Activated CD4-positive, alpha-beta T cell treated with anti-CD3 and anti-CD28 coated beads, Interleukin-2, Interleukin-6, amounts not matched to agents 100 ng/mL and 50 ng/mL, durations not matched to agents 16 hours and 8 hours (primary cell): Measurements from ENCODE around the gene LOXL4.

ENCODE experiments used
- DNase-seq: peaks from one replicate; pipeline ENCODE4 v3.0.0-alpha.2; 2020

Gene LOXL4

DNA sequence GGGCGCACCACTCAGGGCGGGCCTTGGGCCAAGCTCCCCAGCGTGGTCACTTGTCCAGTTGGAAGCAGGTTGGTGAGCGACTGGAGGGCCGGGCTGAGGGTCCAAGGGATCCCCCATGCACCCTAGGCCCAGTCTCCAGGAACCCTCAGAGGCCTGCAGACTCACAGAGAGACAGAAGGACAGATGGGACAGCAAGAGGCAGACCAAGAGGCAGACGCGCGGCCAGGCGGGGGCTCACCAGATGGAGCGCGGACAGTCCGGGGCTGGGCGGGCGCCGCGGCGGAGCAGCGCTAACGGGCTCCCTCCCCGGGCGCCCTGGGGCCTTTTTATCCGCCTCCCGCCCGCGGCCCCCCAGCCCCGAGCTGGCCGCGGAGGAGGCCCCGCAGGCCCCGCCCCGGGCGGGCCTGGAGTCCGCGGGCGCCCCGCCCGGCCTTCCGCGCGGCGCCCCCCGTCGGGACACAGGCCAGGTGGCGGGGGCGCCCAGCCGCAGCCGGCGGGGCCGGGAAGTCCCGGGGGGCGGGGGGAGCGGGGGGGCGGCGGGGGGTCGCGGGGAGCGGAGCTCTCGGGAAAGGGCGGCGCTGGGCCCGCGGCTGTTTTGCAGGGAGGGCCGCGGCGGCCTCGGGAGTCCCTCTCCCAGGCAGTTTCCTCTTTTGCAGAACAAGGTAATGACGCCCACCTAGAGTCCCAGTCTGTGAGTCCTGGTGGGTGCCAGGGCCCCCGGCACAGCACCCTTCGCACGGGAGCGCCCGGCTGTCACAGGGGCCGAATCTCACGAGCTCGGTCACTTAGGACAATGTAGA is at the start of gene LOXL4:
Gene LOXL4 (minus strand): TSS at position 301 of the 800 bp plus-strand sequence. CDS start 5,175 bp downstream, outside the sequence.
- DNase-seq, result no peak

DNA sequence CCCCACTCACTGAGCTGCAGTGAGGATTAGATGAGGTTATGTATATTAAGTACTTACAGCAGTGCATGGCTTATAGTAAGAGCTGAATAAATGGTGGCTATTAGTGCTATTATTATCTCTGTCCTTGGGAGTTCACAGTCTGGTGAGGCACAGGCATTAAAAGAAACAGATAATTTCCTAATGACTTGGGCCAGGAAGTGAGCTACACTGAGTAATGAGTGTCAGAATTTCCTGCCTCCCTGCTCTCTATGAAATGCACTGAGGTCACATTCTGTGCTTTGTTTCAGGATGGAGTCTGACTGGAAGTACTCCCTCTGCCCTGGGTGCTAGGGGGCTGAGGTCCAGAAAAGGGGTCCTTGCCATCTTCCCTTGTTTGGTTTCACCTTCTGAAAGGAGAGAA is 48.7 kb upstream of the LOXL4 start:
- no peak for DNase-seq

- no peak for DNase-seq
Measured at GRCh38 chr10:98316170-98316569, 48.2 kb upstream of the LOXL4 start.

DNA sequence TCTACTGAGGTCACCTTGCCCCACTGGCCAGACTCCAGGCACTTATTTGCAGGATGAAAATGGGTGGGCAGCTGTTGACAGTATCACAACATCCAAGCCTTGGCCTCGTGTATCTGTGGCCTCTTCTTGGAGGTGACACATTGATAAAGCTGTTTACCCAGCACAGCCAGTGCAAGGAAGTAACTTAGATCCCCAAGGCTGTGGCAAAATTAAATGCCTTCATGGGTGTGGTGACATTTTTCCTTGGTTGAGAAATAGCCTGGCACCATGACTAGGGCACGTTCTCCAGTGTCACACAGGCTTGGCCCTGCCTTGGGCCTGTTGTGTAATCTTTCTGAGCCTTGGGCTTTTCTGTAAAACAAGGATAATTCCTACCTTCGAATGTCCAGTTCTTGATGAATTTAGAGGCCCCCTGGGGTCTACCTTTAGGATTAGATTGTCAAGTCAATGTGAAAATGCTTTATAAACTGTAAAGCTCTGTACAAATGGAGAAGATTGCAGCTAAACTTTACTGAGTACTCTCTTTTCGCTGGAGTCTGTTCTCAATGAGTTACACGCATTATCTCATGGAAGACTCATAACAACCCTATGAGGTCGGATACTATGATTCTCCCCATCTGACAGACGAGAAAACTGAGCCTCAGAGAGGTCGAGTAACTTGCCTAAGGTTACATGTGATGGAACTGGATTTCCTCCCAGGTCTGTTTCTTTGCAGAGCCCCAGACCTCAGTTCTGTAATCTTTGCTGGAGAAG is 46.7 kb upstream of the LOXL4 start:
- DNase-seq, result no peak

DNA sequence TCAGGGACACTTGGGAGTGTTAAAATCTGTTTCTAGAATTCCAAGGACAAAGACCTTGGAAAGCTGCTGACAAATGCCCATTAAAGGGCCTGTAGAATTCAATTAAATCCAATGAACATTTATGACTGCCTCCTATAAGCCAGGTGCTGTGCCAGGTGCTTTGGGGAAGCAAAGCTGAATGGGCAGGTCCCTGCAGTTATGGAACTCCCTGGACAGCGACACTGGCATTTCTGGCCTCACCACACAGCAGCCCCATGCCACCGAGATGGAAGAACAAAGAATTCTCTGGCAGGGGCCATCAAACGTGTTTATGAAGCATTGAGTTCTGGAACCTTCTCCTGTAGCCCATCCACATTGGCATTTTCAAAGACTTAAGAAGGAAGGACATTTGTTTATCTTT is 45.6 kb upstream of the LOXL4 start:
- DNase-seq, result no peak

GRCh38 chr10:98312822-98313221 is 44.8 kb upstream of the LOXL4 start:
- DNase-seq, result no peak

- no peak for DNase-seq
Measured at GRCh38 chr10:98312349-98312748, 44.4 kb upstream of the LOXL4 start.

GRCh38 chr10:98310701-98311100 is 42.7 kb upstream of the LOXL4 start:
- DNase-seq, result no peak

DNA sequence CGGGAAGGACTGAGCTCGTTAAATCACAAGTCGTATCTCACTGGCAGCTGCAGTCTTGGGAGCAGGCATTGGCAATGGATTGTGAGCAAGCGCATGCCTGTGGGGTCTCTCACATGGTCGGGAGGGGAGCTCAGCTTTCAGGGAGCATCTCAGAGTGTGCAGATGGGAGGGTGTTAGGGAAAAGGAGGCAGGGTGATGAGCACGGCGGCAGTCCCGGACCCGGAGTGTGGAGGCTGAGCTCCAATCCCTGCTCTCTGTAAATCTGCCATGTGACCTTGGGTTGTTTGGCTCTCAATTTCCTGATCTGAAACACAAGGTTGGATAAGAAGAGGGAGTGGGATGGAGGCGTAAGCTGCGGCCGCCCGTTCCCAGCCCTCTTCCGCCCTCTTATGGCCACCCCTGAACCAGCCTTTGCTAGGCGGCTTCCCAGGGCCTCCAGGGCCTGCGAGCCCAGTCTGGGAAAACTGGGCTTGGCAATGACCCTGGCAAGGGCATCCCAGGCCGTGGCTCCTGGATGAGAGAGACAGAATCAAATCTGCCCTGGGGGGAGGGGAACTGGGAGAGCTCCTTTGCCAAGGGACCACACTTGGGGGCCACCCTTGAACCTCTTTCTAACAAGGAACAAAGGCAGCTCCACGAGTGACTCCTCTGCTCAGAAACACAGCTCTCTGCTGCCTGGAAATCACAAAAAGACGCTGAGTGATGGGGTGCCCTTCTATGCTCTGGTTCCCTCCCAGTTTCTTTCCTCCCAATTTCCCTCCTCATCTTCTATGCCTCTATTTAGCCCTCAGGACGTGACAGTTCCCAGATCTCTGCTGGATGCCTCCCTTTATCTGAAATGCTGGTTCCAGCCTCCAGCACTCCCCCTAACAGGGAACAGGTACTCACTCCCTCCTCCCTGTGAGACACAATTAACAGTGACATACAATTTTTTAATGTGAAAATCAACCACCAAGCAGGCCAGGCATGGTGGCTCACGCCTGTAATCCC is 41.7 kb upstream of the LOXL4 start:
- DNase-seq, result peak; percentile 21

DNA sequence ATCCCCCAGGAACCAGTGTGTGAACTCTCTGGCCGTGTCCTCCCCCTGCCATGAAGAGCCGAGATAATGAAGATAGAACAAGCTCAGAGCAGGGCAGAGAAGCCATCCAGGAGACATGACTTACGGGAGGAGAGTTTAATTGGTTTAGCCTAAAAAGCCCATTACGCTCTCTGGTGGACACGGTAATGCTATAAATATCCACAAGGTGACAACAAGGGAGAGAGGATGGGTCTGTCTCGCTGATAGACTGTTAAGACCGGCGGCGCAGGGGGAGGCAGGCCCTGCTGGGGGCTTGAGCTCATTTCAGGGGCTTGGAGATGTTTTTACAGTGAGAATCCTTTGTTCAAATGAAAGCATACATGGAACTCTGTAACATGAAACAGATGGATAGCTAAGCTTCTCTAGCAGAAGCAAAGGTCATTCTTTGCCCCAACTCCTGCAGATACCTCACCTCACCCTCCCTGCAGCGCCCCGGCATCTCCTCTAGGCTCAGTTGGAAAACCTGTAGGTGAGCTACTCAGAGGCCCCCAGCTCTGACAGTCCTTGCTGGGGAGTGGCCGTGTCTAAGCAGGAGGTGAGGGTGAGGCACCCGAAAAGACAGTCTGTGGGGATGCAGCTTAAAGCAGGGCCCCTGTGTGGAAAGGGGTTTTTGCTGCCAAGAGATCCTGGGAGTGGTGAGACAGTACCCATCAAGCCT is 40.8 kb upstream of the LOXL4 start:
- no peak for DNase-seq

DNA sequence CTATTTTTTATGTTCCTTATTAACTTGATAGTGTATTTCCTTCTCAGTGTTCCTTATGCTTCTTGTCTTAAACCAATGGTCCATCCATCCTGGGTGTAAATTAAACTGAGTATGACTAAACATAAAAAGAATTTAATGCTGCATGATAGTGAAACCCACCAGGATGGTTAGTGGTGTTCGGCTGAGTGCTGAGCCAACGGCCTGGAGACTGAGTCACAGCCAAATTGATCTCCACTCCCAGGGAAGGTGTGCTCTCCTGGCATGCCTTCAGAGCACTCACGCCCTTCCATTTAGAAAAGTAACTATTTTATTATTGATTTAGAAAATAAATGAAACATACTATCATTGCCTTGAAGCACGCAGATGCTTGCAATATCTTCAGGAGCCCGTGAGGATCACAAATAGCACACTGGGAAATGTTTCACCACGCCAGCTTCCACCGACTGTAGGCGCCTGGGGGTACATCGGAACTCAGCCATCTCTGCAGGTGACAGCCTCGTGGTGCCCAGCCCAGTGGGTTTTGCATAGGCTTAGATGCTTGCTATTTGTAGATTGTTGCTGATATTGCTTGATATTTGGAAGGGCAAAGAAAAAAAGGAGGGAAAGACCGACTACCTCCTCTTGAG is 40.0 kb upstream of the LOXL4 start:
- DNase-seq, result no peak

DNA sequence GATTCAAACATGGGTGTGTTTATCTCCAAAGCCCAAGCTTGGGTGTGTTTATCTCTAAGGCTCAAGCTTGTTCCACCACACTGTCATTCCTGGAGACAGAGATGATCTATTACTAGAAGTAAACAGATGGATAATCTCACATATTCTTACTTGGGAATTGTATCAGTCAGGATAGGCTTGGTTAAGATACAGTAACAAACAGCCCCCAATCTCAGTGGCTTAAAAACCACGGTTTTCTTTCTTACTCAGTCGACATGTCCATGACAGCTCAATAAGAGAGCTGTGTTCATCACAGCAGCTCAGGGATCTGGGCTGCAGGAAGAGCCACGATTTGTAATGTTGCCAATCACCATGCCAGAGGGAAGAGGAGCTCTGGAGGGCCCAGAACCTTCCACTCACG is 38.5 kb upstream of the LOXL4 start:
- DNase-seq, result no peak

GRCh38 chr10:98303569-98303968 is 35.6 kb upstream of the LOXL4 start:
- no peak for DNase-seq

GRCh38 chr10:98302741-98303365 is 34.9 kb upstream of the LOXL4 start:
- no peak for DNase-seq

GRCh38 chr10:98301664-98302319 is 33.8 kb upstream of the LOXL4 start:
- no peak for DNase-seq

DNA sequence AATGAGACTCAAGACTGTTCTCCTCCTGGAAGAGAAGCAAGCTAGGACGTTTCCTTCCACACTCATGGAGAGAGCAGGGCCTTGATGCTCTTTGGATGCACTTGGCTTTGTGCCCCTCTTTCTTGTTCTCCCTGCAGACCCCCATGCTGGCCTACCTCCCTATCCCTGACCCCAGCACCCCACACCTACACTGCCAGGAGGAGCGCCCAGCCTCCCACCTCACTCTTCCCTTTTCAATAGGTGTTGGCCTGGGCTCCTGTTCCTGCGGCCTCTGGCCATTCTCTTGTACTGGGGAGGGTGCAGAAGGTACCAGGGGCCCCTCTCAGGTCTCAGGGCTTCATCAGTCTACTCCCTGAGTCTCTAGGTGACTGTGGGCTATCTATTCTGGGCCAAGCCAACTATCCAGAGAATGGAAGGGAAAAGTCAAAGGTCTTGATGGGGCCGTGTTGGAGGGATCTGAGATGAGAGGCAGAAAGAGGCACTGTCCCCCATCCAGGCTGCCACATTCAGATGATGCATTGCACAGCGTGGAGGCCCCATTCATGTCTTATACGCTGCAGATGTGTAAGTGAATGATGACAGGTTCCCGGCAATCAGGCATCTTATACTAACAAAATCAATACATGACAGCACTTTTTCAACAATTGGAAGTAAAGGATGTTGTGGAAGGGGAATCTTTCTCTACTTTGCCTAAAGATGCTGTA is 32.7 kb upstream of the LOXL4 start:
- no peak for DNase-seq

- DNase-seq, result no peak
Measured at GRCh38 chr10:98299341-98299740, 31.3 kb upstream of the LOXL4 start.

DNA sequence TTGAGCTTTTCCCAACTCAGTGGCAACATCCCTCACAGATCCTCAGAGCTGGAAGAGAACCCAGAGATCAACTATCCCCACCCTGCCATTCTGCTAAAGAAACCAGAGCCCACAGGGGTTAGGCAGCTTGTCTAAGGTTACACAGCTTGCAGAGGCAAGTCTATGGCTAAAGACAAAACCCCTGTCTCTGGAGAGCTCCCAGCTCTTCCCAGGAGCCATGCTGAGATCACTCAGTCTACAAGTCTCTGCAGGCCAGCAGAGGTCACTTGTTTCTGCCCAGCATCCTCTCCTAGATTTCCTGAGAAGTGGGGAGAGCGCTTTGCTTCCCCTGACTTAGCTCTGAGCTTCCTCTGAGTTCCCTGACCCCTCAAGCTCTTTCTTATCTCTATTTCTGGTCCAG is 28.5 kb upstream of the LOXL4 start:
- DNase-seq, result no peak

DNA sequence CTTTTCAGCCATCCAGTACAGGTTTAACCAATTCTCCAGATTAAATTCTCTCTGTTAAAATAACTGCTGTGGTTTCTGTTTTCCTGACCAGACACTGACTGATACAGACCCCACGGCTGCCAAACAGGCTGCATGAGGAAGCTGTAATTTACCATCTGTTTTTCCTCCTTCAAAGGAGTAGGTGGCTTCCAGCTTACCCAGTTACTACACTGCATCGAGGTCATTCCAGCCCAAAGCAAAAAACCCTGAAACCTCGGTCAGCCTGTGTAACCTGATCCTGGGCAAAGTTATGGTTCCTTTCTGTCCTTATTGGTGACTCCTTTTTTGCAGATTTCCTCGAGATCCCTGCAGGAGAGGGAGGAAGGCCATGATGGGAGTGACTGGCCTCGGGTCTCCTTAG is 27.9 kb upstream of the LOXL4 start:
- DNase-seq, result no peak

DNA sequence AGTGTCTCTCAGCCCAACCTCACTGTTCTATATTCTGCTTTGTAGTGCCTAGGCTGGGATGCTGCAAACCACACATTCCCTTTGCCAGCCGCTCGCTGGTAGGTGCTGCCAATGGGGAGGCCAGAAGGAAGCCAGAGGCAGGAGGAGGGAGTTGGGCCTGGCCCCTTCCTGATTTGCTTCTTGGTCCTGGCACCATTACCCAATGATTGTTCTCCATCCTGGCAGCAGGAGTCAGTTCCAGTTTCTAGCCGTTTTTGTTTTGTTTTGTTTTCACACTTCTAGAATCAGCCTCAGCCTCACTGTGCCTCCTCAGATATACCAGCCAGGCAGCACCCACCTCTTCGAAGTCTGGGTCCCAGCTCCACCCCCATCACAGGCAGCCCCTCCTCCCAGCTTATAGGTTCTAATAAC is 27.4 kb upstream of the LOXL4 start:
- DNase-seq, result no peak
